ENCODE data around the gene SEC14L3.

DNA sequence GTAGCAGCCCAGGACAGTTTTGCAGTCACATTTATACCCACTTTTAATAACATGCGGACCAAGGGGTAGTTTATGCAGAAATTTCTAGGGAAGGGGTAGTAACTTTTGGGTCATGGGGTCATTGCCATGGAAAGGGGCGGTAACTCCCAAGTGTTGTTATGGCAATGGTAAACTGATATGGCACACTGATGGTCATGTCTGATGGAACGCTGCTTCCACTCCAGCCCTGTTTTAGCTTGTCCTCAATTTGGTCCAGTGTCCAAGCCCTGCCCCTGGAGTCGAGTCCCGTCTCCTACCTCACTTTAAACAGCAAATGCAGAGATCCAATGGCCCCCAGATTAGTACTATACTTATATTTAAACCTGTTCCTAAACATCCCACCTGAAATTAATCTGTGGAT lies 44.9 kb upstream of the SEC14L3 start:
- TF ChIP-seq CTCF (IDR thresholded peaks at IDR 0.05) (no peak), POLR2A (IDR thresholded peaks at IDR 0.05) (no peak), EP300 (IDR thresholded peaks at IDR 0.05) (no peak)

All from ovary (tissue), 3 donors.